H1 (cell line): ENCODE data around the gene EFEMP2. TPM values are rescaled to one million over a fixed set of nuclear protein-coding genes. Genes with fewer than 3 reads are reported as not detected.

Experiments
- CTCF ChIA-PET: fragments of 300-600 bp; sonication (Branson Sonifier 250); formaldehyde crosslinking; loops from one replicate; lab custom pipeline; 2021; ENCODE audit not compliant: partially characterized antibody; lab: Charles Lee
- POLR2A ChIA-PET: fragments of 300-600 bp; sonication (Branson Sonifier 250); formaldehyde crosslinking; loops from one replicate; lab custom pipeline; 2021; ENCODE audit warnings: inconsistent platforms; ENCODE audit not compliant: partially characterized antibody; lab: Charles Lee
- DNase-seq, 2 experiments: peaks; one replicate each; pipeline versions ENCODE4 v3.0.0 to v3.0.0-alpha.2; 2010 to 2022; ENCODE audit warnings: low spot score in 2 of 2, low read depth in 1 of 2, mixed read lengths in 1 of 2
- FAIRE-seq: peaks from 2 replicates; lab custom pipeline; 2011; peaks lifted over from hg19 to GRCh38; lab: Jason Lieb, UNC
- H2AFZ ChIP-seq: 2 replicates; pipeline ENCODE4 v1.8.1; 2012; ENCODE audit warnings: low read length, inconsistent platforms
- H2AK5ac ChIP-seq: 2 replicates; pipeline ENCODE4 v1.6.1; 2013; ENCODE audit warnings: low read depth, low read length
- H2BK120ac ChIP-seq: replicated peaks from 2 replicates; pipeline ENCODE3; 2013; ENCODE audit warnings: low read depth, low read length, inconsistent platforms
- H2BK12ac ChIP-seq: 2 replicates; pipeline ENCODE4 v1.6.1; 2013; ENCODE audit warnings: low read depth, low read length
- H2BK15ac ChIP-seq: 2 replicates; pipeline ENCODE4 v1.6.1; 2013; ENCODE audit warnings: low read length
- H2BK20ac ChIP-seq: 2 replicates; pipeline ENCODE4 v1.6.1; 2013; ENCODE audit warnings: low read length
- H2BK5ac ChIP-seq: 2 replicates; pipeline ENCODE4 v1.6.1; 2013; ENCODE audit warnings: low read depth, low read length
- H3K14ac ChIP-seq: 2 replicates; pipeline ENCODE4 v1.6.1; 2013; ENCODE audit warnings: inconsistent platforms; ENCODE audit not compliant: insufficient read length
- H3K18ac ChIP-seq: 2 replicates; pipeline ENCODE4 v1.6.1; 2013; ENCODE audit warnings: low read length; ENCODE audit errors: extremely low read depth
- H3K23ac ChIP-seq: 2 replicates; pipeline ENCODE4 v1.6.1; 2013; ENCODE audit warnings: inconsistent platforms; ENCODE audit not compliant: insufficient read length
- H3K23me2 ChIP-seq: 2 replicates; pipeline ENCODE4 v1.6.1; 2013; ENCODE audit warnings: low read depth, low read length
- H3K27ac ChIP-seq: 2 replicates; pipeline ENCODE4 v1.6.1; 2011; ENCODE audit warnings: low read depth, low read length, inconsistent platforms
- H3K27me3 ChIP-seq, 4 experiments: replicated peaks in 1 of 4; 1 replicate in 1 of 4; 2 replicates in 3 of 4; pipeline versions ENCODE4 v1.6.1 to v1.8.1; 2011 to 2013; ENCODE audit warnings: low read length in 3 of 4, mild to moderate bottlenecking in 3 of 4, inconsistent platforms in 2 of 4, mixed read lengths in 2 of 4, moderate library complexity in 1 of 4; ENCODE audit not compliant: control insufficient read depth in 3 of 4, insufficient read depth in 3 of 4; ENCODE audit errors: extremely low read depth in 1 of 4
- H3K36me3 ChIP-seq, 4 experiments: 2 replicates each; pipeline versions ENCODE4 v1.6.1 to v1.8.1; 2011 to 2013; ENCODE audit warnings: mild to moderate bottlenecking in 4 of 4, low read length in 3 of 4, moderate library complexity in 2 of 4, control low read depth in 1 of 4, inconsistent platforms in 1 of 4; ENCODE audit not compliant: insufficient read depth in 4 of 4, control insufficient read depth in 2 of 4
- H3K4ac ChIP-seq: replicated peaks from 2 replicates; pipeline ENCODE3; 2013; ENCODE audit warnings: low read length, low read depth, mixed read lengths, inconsistent platforms; ENCODE audit not compliant: insufficient read length
- H3K4me1 ChIP-seq, 4 experiments: replicated peaks in 1 of 4; 1 replicate in 1 of 4; 2 replicates in 3 of 4; pipeline versions ENCODE4 v1.6.1 to v1.8.1; 2011 to 2013; ENCODE audit warnings: low read length in 3 of 4, inconsistent platforms in 2 of 4, mixed read lengths in 1 of 4; ENCODE audit not compliant: insufficient read depth in 4 of 4, control insufficient read depth in 3 of 4
- H3K4me2 ChIP-seq, 2 experiments: 2 replicates each; pipeline versions ENCODE4 v1.6.1 to v1.8.1; 2011 to 2013; ENCODE audit warnings: low read depth in 2 of 2, low read length in 2 of 2, control low read depth in 1 of 2, inconsistent platforms in 1 of 2, mild to moderate bottlenecking in 1 of 2; ENCODE audit not compliant: insufficient read depth in 1 of 2
- H3K4me3 ChIP-seq, 4 experiments: fragments of 200-600, 300-600 bp in 1 of 4; sonication (generic), shearing (Covaris generic), sonication (Bioruptor Twin) in 1 of 4; 2 replicates each; pipeline versions ENCODE4 v1.5.1 to v1.8.1; 2011 to 2016; ENCODE audit warnings: low read length in 4 of 4, low read depth in 3 of 4, control low read depth in 2 of 4, inconsistent platforms in 2 of 4, mild to moderate bottlenecking in 2 of 4, mixed read lengths in 1 of 4, moderate library complexity in 1 of 4; ENCODE audit not compliant: insufficient read depth in 2 of 4; ENCODE audit errors: extremely low read depth in 1 of 4
- H3K56ac ChIP-seq: replicated peaks from 2 replicates; pipeline ENCODE3; 2013; ENCODE audit warnings: low read depth, mild to moderate bottlenecking, mixed read lengths, low read length, inconsistent platforms; ENCODE audit not compliant: insufficient read length
- H3K79me1 ChIP-seq: 2 replicates; pipeline ENCODE4 v1.6.1; 2013; ENCODE audit warnings: low read depth, low read length, control low read depth
- H3K79me2 ChIP-seq, 2 experiments: 2 replicates each; pipeline versions ENCODE4 v1.6.1 to v1.8.1; 2012 to 2013; ENCODE audit warnings: low read length in 2 of 2, mild to moderate bottlenecking in 2 of 2, inconsistent platforms in 1 of 2; ENCODE audit not compliant: insufficient read depth in 2 of 2, control insufficient read depth in 1 of 2
- H3K9ac ChIP-seq, 4 experiments: replicated peaks in 1 of 4; 1 replicate in 1 of 4; 2 replicates in 3 of 4; pipeline versions ENCODE4 v1.6.1 to v1.8.1; 2011 to 2013; ENCODE audit warnings: low read depth in 3 of 4, low read length in 3 of 4, control low read depth in 2 of 4, mild to moderate bottlenecking in 2 of 4, moderate library complexity in 2 of 4, inconsistent platforms in 1 of 4; ENCODE audit errors: extremely low read depth in 1 of 4
- H3K9me3 ChIP-seq, 2 experiments: 2 replicates each; pipeline versions ENCODE4 v1.6.1 to v1.8.1; 2012 to 2013; ENCODE audit warnings: mild to moderate bottlenecking in 2 of 2, moderate library complexity in 2 of 2, control low read depth in 1 of 2, inconsistent platforms in 1 of 2, low read depth in 1 of 2, low read length in 1 of 2, mixed read lengths in 1 of 2; ENCODE audit not compliant: insufficient read depth in 2 of 2
- H4K20me1 ChIP-seq, 2 experiments: replicated peaks in 1 of 2; 2 replicates each; pipeline versions ENCODE3 to v1.8.1; 2011 to 2013; ENCODE audit warnings: inconsistent platforms in 2 of 2, low read length in 2 of 2, mild to moderate bottlenecking in 1 of 2; ENCODE audit not compliant: insufficient read depth in 2 of 2, control insufficient read depth in 1 of 2
- H4K5ac ChIP-seq: 2 replicates; pipeline ENCODE4 v1.6.1; 2013; ENCODE audit warnings: low read length, low read depth, mixed read lengths, inconsistent platforms; ENCODE audit not compliant: insufficient read length
- H4K8ac ChIP-seq: 2 replicates; pipeline ENCODE4 v1.8.0; 2013; ENCODE audit warnings: mild to moderate bottlenecking, moderate library complexity, low read length, inconsistent platforms; ENCODE audit not compliant: insufficient read depth; ENCODE audit errors: extremely low read depth
- H4K91ac ChIP-seq: replicated peaks from 2 replicates; pipeline ENCODE3; 2013; ENCODE audit warnings: low read length, mixed read lengths, inconsistent platforms; ENCODE audit not compliant: insufficient read length
- ATF2 ChIP-seq: IDR thresholded peaks from 2 replicates; pipeline ENCODE4 v1.6.1; 2012; ENCODE audit warnings: low read length, inconsistent platforms
- CREB1 ChIP-seq: IDR thresholded peaks from 2 replicates; pipeline ENCODE4 v1.6.1; 2012; ENCODE audit warnings: inconsistent platforms
- GABPA ChIP-seq: IDR thresholded peaks from 2 replicates; pipeline ENCODE4 v1.6.1; 2011; ENCODE audit warnings: mild to moderate bottlenecking, low read length, moderate library complexity, borderline replicate concordance; ENCODE audit not compliant: insufficient read depth
- JUN ChIP-seq: IDR thresholded peaks from 2 replicates; pipeline ENCODE4 v1.6.1; 2011; ENCODE audit warnings: low read depth, mild to moderate bottlenecking, improper control_type of control experiment, low read length
- MAX ChIP-seq: IDR thresholded peaks from 2 replicates; pipeline ENCODE4 v1.6.1; 2012; ENCODE audit warnings: inconsistent platforms
- POLR2AphosphoS5 ChIP-seq: IDR thresholded peaks from 2 replicates; pipeline ENCODE4 v1.6.1; 2011; ENCODE audit warnings: low read depth, low read length
- SIRT6 ChIP-seq: IDR thresholded peaks from one replicate; pipeline ENCODE4 v1.7.1; 2012; ENCODE audit warnings: low read length, inconsistent platforms
- TBP ChIP-seq: IDR thresholded peaks from 2 replicates; pipeline ENCODE4 v1.6.1; 2011; ENCODE audit warnings: low read depth, low read length, improper control_type of control experiment
- TEAD4 ChIP-seq: IDR thresholded peaks from 2 replicates; pipeline ENCODE4 v1.6.1; 2012; ENCODE audit warnings: low read depth, low read length, inconsistent platforms, mixed read lengths
- WGBS, 2 experiments: shearing (Covaris generic) in 1 of 2; methylation state at CpG; one replicate each; pipeline versions ENCODE4 v1.1.6 to v1.1.7; 2013 to 2015; ENCODE audit warnings: low lambda C conversion rate in 2 of 2, mixed read lengths in 2 of 2, inconsistent platforms in 1 of 2, low coverage in 1 of 2, missing lambda C conversion rate in 1 of 2; ENCODE audit not compliant: insufficient replicate concordance in 2 of 2, insufficient coverage in 1 of 2, insufficient read length in 1 of 2; ENCODE audit errors: extremely low coverage in 1 of 2, missing lambda C conversion rate in 1 of 2; 5-methylcytosine and 5-hydroxymethylcytosine counted together
- polyA plus RNA-seq, 7 experiments: library from polyadenylated mRNA; depleted of rRNA in 3 of 7; stranded (reverse) in 5 of 7; unstranded in 2 of 7; fragments of >200 nt in 5 of 7; fragments of 200-250 nt in 2 of 7; gene quantifications; 1 replicate in 5 of 7; 2 replicates in 1 of 7; 4 replicates in 1 of 7; pipeline versions ENCODE4 v1.2.1 to v1.2.3, GENCODE V29; 2011 to 2013; ENCODE audit warnings: missing spikeins in 2 of 7, mixed read lengths in 2 of 7
- total RNA-seq: library from RNA; stranded (reverse); fragmentation: NEBNext Ultra II Directional; extraction: Animal tissue kit (Norgen Biotek cat#: 25700); gene quantifications from 2 replicates; pipeline ENCODE4 v1.2.1, GENCODE V29; 2021

Gene EFEMP2
- total and polyA plus RNA-seq, 2 of the 8 experiments (the other 6 are each of a cell fraction or from before 2014, with no cell fraction given), result 8.8 to 17.2 TPM

GRCh38 chr11:65888163-65888814 is 15.7 kb upstream of the EFEMP2 start, which contains the start of gene FIBP:
FIBP (minus strand) TSS chr11:65888471; CDS start chr11:65888418, 53 bp downstream.
- H3K4me1 ChIP-seq, result peaks cover 0 to 27% (median 12%) of the 10 kb centered on the region in 4 experiments; a peak in 5 of 7 replicates
- H2AK5ac ChIP-seq, result no peak within 1 kb of the TSS
- peak within 1 kb of the TSS; percentile 89 for H4K5ac ChIP-seq
- peaks cover 8 to 18% (median 15%) of the 10 kb centered on the region in 4 experiments; a peak in 7 of 8 replicates for H3K36me3 ChIP-seq
- peak within 1 kb of the TSS; percentile 92; the same call in 1 of the 2 replicates for H2BK15ac ChIP-seq
- H3K79me2 ChIP-seq, result peaks cover 0 to 4% of the 10 kb centered on the region in 2 experiments; a peak in 1 of 4 replicates
- H2AFZ ChIP-seq, result peak within 1 kb of the TSS; percentile 29; the same call in 1 of the 2 replicates
- POLR2A ChIA-PET, result interaction anchor here (0.7 to 39.7 kb wide), 18 partner anchors 9 to 383 kb away, joined by 3 to 1071 read pairs (median 3); partner anchors contain the start of genes BANF1, CFL1, EFEMP2 and KAT5
- peak within 1 kb of the TSS; percentile 95 for H4K91ac ChIP-seq
- H3K4ac ChIP-seq, result no peak within 1 kb of the TSS
- 2% methylated on average over 32 of the region's 57 CpGs; no CpG with 5 or more reads in 1 of the 2 experiments for WGBS, 2 experiments
- no peak for FAIRE-seq
- H3K56ac ChIP-seq, result peak within 1 kb of the TSS; percentile 59
- peak within 1 kb of the TSS; percentile 90; the same call in 1 of the 2 replicates for H4K8ac ChIP-seq
- no peaks in the 10 kb centered on the region for H3K79me1 ChIP-seq
- H3K9me3 ChIP-seq, result no peaks in the 10 kb centered on the region
- no peak within 1 kb of the TSS for H3K23ac ChIP-seq
- H2BK12ac ChIP-seq, result no peak within 1 kb of the TSS; the same call in 1 of the 2 replicates
- CTCF ChIA-PET, result interaction anchor here (0.6 to 19.6 kb wide), 49 partner anchors 11 to 380 kb away, joined by 3 to 283 read pairs (median 6); partner anchors contain the start of genes AP5B1, BANF1, CFL1 and CTSW
- H3K9ac ChIP-seq, result peak within 1 kb of the TSS in 3 of 4 experiments; percentile 58 to 71 (median 69); a peak in 5 of 7 replicates
- peaks cover 7 to 9% of the 10 kb centered on the region in 2 experiments for H4K20me1 ChIP-seq
- H3K23me2 ChIP-seq, result peaks cover 25% of the 10 kb centered on the region
- peaks cover 0 to 14% (median 8%) of the 10 kb centered on the region in 4 experiments; a peak in 6 of 7 replicates for H3K27me3 ChIP-seq
- peak; percentile 87 to 98 for DNase-seq
- H2BK5ac ChIP-seq, result peak within 1 kb of the TSS; percentile 87
- peak within 1 kb of the TSS; percentile 73 to 84 (median 79) for H3K4me3 ChIP-seq
- peak within 1 kb of the TSS; percentile 94 to 97 for H3K4me2 ChIP-seq
- peak within 1 kb of the TSS; percentile 75 for H3K27ac ChIP-seq
- H2BK120ac ChIP-seq, result no peak within 1 kb of the TSS
- peak within 1 kb of the TSS; percentile 87 for H3K18ac ChIP-seq
- H2BK20ac ChIP-seq, result no peak within 1 kb of the TSS
- no peak within 1 kb of the TSS for H3K14ac ChIP-seq
- TF ChIP-seq JUN, result no peak
- TF ChIP-seq SIRT6, result no peak
- TF ChIP-seq TEAD4, result 0 out of 2 replicates have a peak, but pooled peaks have one; percentile 69
- TF ChIP-seq CREB1, result peak; percentile 92
- peak; percentile 91 for TF ChIP-seq GABPA
- TF ChIP-seq POLR2AphosphoS5, result peak; percentile 72
- peak; percentile 69; the same call in 1 of the 2 replicates for TF ChIP-seq MAX
- TF ChIP-seq TBP, result peak; percentile 60; the same call in 1 of the 2 replicates
- no peak for TF ChIP-seq ATF2
